Endodermal cell (in vitro differentiated cells): Measurements from ENCODE around the gene C16orf54. TPM values are rescaled to one million over a fixed set of nuclear protein-coding genes. Genes with fewer than 3 reads are reported as not detected.
"Not testable (repeated sequence)": the region's sequence is repeated elsewhere in the genome, so short reads cannot be mapped to it uniquely, and the experiment has no call there.

Experiments used
- DNase-seq: peaks from one replicate; pipeline ENCODE4 v3.0.0-alpha.2; 2017
- H3K27ac ChIP-seq: 2 replicates; pipeline ENCODE4 v1.5.1; 2013; ENCODE audit warnings: mild to moderate bottlenecking, low read depth, low read length, moderate library complexity
- H3K27me3 ChIP-seq: 2 replicates; pipeline ENCODE4 v1.6.1; 2013; ENCODE audit warnings: mild to moderate bottlenecking, low read length, moderate library complexity; ENCODE audit not compliant: insufficient read depth, control insufficient read depth, poor library complexity, severe bottlenecking
- H3K36me3 ChIP-seq: 2 replicates; pipeline ENCODE4 v1.7.0; 2013; ENCODE audit warnings: mild to moderate bottlenecking, low read length, moderate library complexity; ENCODE audit not compliant: control insufficient read depth, insufficient read depth
- H3K4me1 ChIP-seq: one replicate; pipeline ENCODE4 v1.7.0; 2013; ENCODE audit warnings: low read length; ENCODE audit not compliant: control insufficient read depth, insufficient read depth
- H3K4me3 ChIP-seq: 2 replicates; pipeline ENCODE4 v1.5.1; 2013; ENCODE audit warnings: mild to moderate bottlenecking, low read length, moderate library complexity
- H3K9ac ChIP-seq: 2 replicates; pipeline ENCODE4 v1.6.1; 2013; ENCODE audit warnings: mild to moderate bottlenecking, low read length, moderate library complexity; ENCODE audit not compliant: poor library complexity, severe bottlenecking; ENCODE audit errors: extremely low read depth
- H3K9me3 ChIP-seq: 2 replicates; pipeline ENCODE4 v1.6.1; 2013; ENCODE audit warnings: mild to moderate bottlenecking, low read length, moderate library complexity; ENCODE audit not compliant: control insufficient read depth
- H3K27ac Mint-ChIP-seq: 2 replicates; pipeline ENCODE4 v1.8.0; 2020; ENCODE audit warnings: mixed read lengths
- H3K27me3 Mint-ChIP-seq: 2 replicates; pipeline ENCODE4 v1.8.0; 2021; ENCODE audit warnings: mild to moderate bottlenecking, mixed read lengths; ENCODE audit not compliant: insufficient read depth
- H3K36me3 Mint-ChIP-seq: 2 replicates; pipeline ENCODE4 v1.8.0; 2020; ENCODE audit warnings: low read depth, mixed read lengths
- H3K4me1 Mint-ChIP-seq: 2 replicates; pipeline ENCODE4 v1.8.0; 2020; ENCODE audit warnings: mixed read lengths
- H3K4me3 Mint-ChIP-seq: 2 replicates; pipeline ENCODE4 v1.8.0; 2020; ENCODE audit warnings: mild to moderate bottlenecking, moderate library complexity, mixed read lengths
- H3K9me3 Mint-ChIP-seq: 2 replicates; pipeline ENCODE4 v1.8.0; 2020; ENCODE audit warnings: mild to moderate bottlenecking, mixed read lengths
- WGBS, 2 experiments: methylation state at CpG; one replicate each; pipeline versions ENCODE4 v1.1.5 to v1.1.7; 2013; ENCODE audit warnings: missing lambda C conversion rate in 2 of 2, mixed read lengths in 1 of 2; ENCODE audit not compliant: insufficient coverage in 1 of 2, insufficient read length in 1 of 2; 5-methylcytosine and 5-hydroxymethylcytosine counted together
- total RNA-seq, 2 donors: library from RNA; stranded (reverse); fragmentation: NEBNext Ultra II Directional in 1 of 2; extraction: Animal tissue kit (Norgen Biotek cat#: 25700) in 1 of 2; gene quantifications; 2 replicates in 1 of 2; 3 replicates in 1 of 2; pipeline ENCODE4 v1.2.1, GENCODE V29; 2021
- TF ChIP-seq, protein P1 (sequence below): fragments of 200-600 bp; sonication (generic); conservative IDR thresholded peaks from 2 replicates; pipeline ENCODE4 v1.5.0; 2021; ENCODE audit warnings: antibody characterized with exemption, mild to moderate bottlenecking

C16orf54 gene
- total RNA-seq, 2 donors from 2014 or later, result not detected

DNA sequence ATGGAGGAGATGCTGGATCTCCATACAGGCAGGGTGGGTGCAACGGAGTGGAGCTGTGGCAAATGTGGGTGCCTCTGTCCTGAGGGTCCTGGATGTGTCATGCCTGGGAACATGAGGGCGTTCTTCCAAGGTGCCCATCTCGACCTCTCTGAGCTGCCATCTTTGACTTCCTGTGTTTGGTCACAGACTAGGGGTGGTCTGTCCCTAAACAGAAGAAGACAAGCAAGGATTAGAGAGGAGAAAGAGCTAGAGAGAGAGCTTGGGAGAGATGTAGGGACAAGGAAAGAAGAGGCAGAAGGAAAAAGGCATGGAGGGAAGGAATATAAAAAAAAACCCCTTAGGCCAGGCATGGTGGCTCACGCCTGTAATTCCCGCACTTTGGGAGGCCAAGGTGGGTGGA, 28.9 kb upstream of the C16orf54 start:
- Histone ChIP-seq H3K9ac (no peak overlapping the region), H3K9me3 (no peaks in the 10 kb centered on the region), H3K4me1 (no peaks in the 10 kb centered on the region), H3K27ac (no peak overlapping the region), H3K27me3 (no peaks in the 10 kb centered on the region), H3K36me3 (no peaks in the 10 kb centered on the region), H3K4me3 (no peak overlapping the region)
- Mint-ChIP-seq H3K4me1 (no peaks in the 10 kb centered on the region), H3K36me3 (no peaks in the 10 kb centered on the region), H3K4me3 (no peak overlapping the region), H3K27ac (no peak overlapping the region), H3K27me3 (peaks cover 19% of the 10 kb centered on the region), H3K9me3 (no peaks in the 10 kb centered on the region)
- no peak for DNase-seq
- 88 to 100% methylated on average over 4 to 5 of the region's 5 CpGs for WGBS, 2 experiments
- TF ChIP-seq, protein P1, sequence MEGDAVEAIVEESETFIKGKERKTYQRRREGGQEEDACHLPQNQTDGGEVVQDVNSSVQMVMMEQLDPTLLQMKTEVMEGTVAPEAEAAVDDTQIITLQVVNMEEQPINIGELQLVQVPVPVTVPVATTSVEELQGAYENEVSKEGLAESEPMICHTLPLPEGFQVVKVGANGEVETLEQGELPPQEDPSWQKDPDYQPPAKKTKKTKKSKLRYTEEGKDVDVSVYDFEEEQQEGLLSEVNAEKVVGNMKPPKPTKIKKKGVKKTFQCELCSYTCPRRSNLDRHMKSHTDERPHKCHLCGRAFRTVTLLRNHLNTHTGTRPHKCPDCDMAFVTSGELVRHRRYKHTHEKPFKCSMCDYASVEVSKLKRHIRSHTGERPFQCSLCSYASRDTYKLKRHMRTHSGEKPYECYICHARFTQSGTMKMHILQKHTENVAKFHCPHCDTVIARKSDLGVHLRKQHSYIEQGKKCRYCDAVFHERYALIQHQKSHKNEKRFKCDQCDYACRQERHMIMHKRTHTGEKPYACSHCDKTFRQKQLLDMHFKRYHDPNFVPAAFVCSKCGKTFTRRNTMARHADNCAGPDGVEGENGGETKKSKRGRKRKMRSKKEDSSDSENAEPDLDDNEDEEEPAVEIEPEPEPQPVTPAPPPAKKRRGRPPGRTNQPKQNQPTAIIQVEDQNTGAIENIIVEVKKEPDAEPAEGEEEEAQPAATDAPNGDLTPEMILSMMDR, result no peak

DNA sequence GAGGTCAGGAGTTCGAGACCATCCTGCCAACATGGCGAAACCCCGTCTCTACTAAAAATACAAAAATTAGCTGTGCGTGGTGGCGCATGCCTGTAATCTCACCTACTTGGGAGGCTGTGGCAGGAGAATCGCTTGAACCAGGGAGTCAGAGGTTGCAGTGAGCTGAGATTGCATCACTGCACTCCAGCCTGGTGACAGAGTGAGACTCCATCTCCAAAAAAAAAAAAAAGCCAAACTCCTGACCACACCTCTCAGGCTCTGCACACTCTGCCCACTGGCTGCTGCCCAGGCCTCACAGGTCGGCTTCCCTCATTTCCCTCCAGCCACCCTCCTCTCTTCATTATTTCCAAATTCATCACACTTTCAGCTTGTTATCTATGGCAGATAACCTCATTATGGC, 26.5 kb upstream of the C16orf54 start:
- H3K9ac ChIP-seq, H3K9me3 ChIP-seq, H3K36me3 ChIP-seq, H3K27me3 ChIP-seq, H3K36me3 Mint-ChIP-seq, H3K27me3 Mint-ChIP-seq, H3K27ac Mint-ChIP-seq, DNase-seq, H3K4me1 ChIP-seq, H3K27ac ChIP-seq, H3K4me1 Mint-ChIP-seq, H3K4me3 ChIP-seq, H3K4me3 Mint-ChIP-seq, H3K9me3 Mint-ChIP-seq: not testable (repeated sequence)
- WGBS, 2 experiments, result 88 to 95% methylated on average over 6 to 7 of the region's 7 CpGs

DNA sequence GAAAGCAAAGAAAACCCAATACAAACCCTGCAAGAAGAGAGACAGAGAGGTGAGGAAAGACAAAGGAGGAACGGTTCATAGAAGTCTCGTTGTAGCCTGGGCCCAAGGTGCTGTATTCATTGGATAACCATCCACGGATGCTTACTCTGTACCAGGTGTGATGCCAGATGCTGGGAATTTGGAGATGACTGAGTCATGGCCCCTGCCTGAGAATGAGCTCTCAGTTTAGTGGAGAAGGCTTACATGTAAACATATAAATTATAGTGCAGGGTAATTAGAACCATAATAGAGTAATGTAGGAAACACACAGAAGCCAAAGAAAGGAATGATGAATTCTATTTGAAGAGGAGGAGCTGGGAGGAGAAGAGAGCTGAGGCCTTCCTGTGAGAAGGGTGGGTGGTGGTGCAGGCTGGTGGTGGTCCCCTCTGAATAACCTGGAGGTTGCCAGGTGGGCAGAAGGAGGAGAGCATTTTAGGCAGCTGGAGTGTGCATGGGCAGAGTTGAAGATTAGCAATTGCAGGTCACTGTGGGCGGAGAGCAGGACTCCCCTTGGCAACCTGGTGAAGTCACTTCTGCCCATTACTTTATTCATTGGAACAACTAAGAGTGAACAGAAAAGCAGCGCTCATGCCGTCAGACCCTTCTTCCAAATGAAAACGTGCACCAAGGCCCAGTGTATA, 24.6 kb upstream of the C16orf54 start:
- 92 to 96% methylated on average over 4 to 7 of the region's 7 CpGs for WGBS, 2 experiments
- H3K27me3 Mint-ChIP-seq, result peaks cover 2% of the 10 kb centered on the region
- H3K27me3 ChIP-seq, result no peaks in the 10 kb centered on the region
- H3K4me3 Mint-ChIP-seq, result no peak overlapping the region
- H3K4me3 ChIP-seq, result no peak overlapping the region
- H3K9me3 Mint-ChIP-seq, result no peaks in the 10 kb centered on the region
- no peaks in the 10 kb centered on the region for H3K4me1 ChIP-seq
- no peak for DNase-seq
- TF ChIP-seq, protein P1, result no peak
- H3K27ac ChIP-seq, result no peak overlapping the region
- no peaks in the 10 kb centered on the region for H3K36me3 ChIP-seq
- H3K27ac Mint-ChIP-seq, result no peak overlapping the region
- H3K9ac ChIP-seq, result no peak overlapping the region
- no peaks in the 10 kb centered on the region for H3K36me3 Mint-ChIP-seq
- no peaks in the 10 kb centered on the region for H3K9me3 ChIP-seq
- no peaks in the 10 kb centered on the region for H3K4me1 Mint-ChIP-seq

DNA sequence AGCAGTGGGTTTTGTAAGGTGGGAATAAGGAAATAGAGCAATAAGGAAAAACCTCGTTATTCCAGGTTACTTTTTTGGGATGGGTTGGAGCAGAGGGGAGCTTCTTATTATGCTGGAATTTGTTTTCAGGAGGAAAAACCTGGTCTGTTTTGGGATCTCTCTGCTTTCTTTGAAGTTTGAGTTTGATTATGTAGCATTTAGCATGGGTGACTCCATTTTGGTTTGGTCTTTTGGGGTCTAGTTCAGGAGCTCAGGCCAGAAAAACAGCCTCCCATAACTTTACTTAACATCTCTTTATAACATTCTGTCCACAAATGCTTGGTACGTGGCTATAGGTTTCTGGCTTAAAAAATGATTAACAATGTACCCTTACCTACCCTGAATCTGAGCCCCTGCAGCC, 23.7 kb upstream of the C16orf54 start:
- Mint-ChIP-seq H3K9me3 (no peaks in the 10 kb centered on the region), H3K4me1 (peaks cover 3% of the 10 kb centered on the region), H3K4me3 (no peak overlapping the region), H3K36me3 (no peaks in the 10 kb centered on the region), H3K27ac (no peak overlapping the region), H3K27me3 (peaks cover 2% of the 10 kb centered on the region)
- peaks cover 2% of the 10 kb centered on the region for H3K4me1 ChIP-seq
- H3K9ac ChIP-seq, result no peak overlapping the region
- TF ChIP-seq, protein P1, result no peak
- no peaks in the 10 kb centered on the region for H3K27me3 ChIP-seq
- H3K4me3 ChIP-seq, result no peak overlapping the region
- 88 to 91% methylated on average over 2 of the region's 2 CpGs for WGBS, 2 experiments
- no peak overlapping the region for H3K27ac ChIP-seq
- H3K36me3 ChIP-seq, result no peaks in the 10 kb centered on the region
- H3K9me3 ChIP-seq, result no peaks in the 10 kb centered on the region
- DNase-seq, result no peak
